OCI-M2 (cell line): ENCODE data around the gene ESPN.
"Not testable (repeated sequence)": the region's sequence is repeated elsewhere in the genome, so short reads cannot be mapped to it uniquely, and the experiment has no call there.

Source experiments
- DNase-seq: peaks from one replicate; lab custom pipeline; 2025; ENCODE audit not compliant: unreplicated experiment; lab: John Stamatoyannopoulos, UW

The ESPN gene

GRCh38 chr1:6477039-6477820 lies 52.7 kb downstream of the ESPN start:
- no peak for DNase-seq

- DNase-seq, result no peak
Measured at GRCh38 chr1:6481820-6482219, 57.2 kb downstream of the ESPN start.

- DNase-seq, result no peak
Measured at GRCh38 chr1:6483017-6483760, 58.6 kb downstream of the ESPN start.

- DNase-seq, result no peak
Measured at GRCh38 chr1:6483761-6484117, 59.2 kb downstream of the ESPN start.

- no peak for DNase-seq
Measured at GRCh38 chr1:6484826-6485167, 60.2 kb downstream of the ESPN start.

- DNase-seq, result no peak
Measured at GRCh38 chr1:6485168-6486101, 60.9 kb downstream of the ESPN start.

GRCh38 chr1:6486433-6487011 lies 61.9 kb downstream of the ESPN start:
- DNase-seq, result peak; percentile 38

- DNase-seq, result no peak
Measured at GRCh38 chr1:6487804-6488484, 63.4 kb downstream of the ESPN start.

- DNase-seq, result no peak
Measured at GRCh38 chr1:6488602-6489382, 64.2 kb downstream of the ESPN start.

- DNase-seq, result no peak
Measured at GRCh38 chr1:6489383-6489765, 64.8 kb downstream of the ESPN start.

- DNase-seq, result no peak
Measured at GRCh38 chr1:6489799-6490180, 65.2 kb downstream of the ESPN start.

- peak; percentile 16 for DNase-seq
Measured at GRCh38 chr1:6490181-6491080, 65.9 kb downstream of the ESPN start.

GRCh38 chr1:6491081-6491449 lies 66.5 kb downstream of the ESPN start:
- no peak for DNase-seq

GRCh38 chr1:6491480-6491962 lies 66.9 kb downstream of the ESPN start, which contains the start of gene PLEKHG5:
TSS of gene PLEKHG5 (minus strand) at chr1:6491667. CDS start at chr1:6477571, 14,096 bp downstream.
- DNase-seq, result no peak

- no peak for DNase-seq
Measured at GRCh38 chr1:6491966-6492365, 67.4 kb downstream of the ESPN start.

- not testable (repeated sequence) for DNase-seq
Measured at GRCh38 chr1:6493834-6494223, 69.3 kb downstream of the ESPN start.

- no peak for DNase-seq
Measured at GRCh38 chr1:6494627-6495026, 70.1 kb downstream of the ESPN start.

- no peak for DNase-seq
Measured at GRCh38 chr1:6495041-6495441, 70.5 kb downstream of the ESPN start.
